H9 (cell line): ENCODE data around the gene ADARB2. TPM values are rescaled to one million over a fixed set of nuclear protein-coding genes. Genes with fewer than 3 reads are reported as not detected.

Experiments
- DNase-seq: peaks from one replicate; pipeline ENCODE4 v3.0.0-alpha.2; 2017
- H2AFZ ChIP-seq: one replicate; pipeline ENCODE4 v1.6.1; 2013; ENCODE audit warnings: mild to moderate bottlenecking, low read length, control low read depth, moderate library complexity
- H2AK5ac ChIP-seq: 2 replicates; pipeline ENCODE4 v1.6.1; 2013; ENCODE audit warnings: low read length, control low read depth, mixed read lengths; ENCODE audit not compliant: insufficient read length
- H2BK120ac ChIP-seq: one replicate; pipeline ENCODE4 v1.6.1; 2013; ENCODE audit warnings: low read depth, mild to moderate bottlenecking, low read length, control low read depth, inconsistent platforms; ENCODE audit not compliant: poor library complexity, severe bottlenecking
- H2BK12ac ChIP-seq: 2 replicates; pipeline ENCODE4 v1.6.1; 2013; ENCODE audit warnings: low read length, control low read depth, mixed read lengths, low read depth; ENCODE audit not compliant: insufficient read length
- H2BK15ac ChIP-seq: 2 replicates; pipeline ENCODE4 v1.6.1; 2013; ENCODE audit warnings: low read depth, low read length, control low read depth
- H2BK20ac ChIP-seq: one replicate; pipeline ENCODE4 v1.6.1; 2013; ENCODE audit warnings: low read depth, mild to moderate bottlenecking, low read length, control low read depth, inconsistent platforms; ENCODE audit not compliant: poor library complexity, severe bottlenecking
- H2BK5ac ChIP-seq: 2 replicates; pipeline ENCODE4 v1.6.1; 2013; ENCODE audit warnings: low read length, control low read depth, mixed read lengths; ENCODE audit not compliant: insufficient read length
- H3K14ac ChIP-seq: 2 replicates; pipeline ENCODE4 v1.6.1; 2013; ENCODE audit warnings: low read length, control low read depth; ENCODE audit not compliant: insufficient read depth
- H3K18ac ChIP-seq: 2 replicates; pipeline ENCODE4 v1.6.1; 2013; ENCODE audit warnings: low read depth, mild to moderate bottlenecking, mixed read lengths, low read length, control low read depth; ENCODE audit not compliant: insufficient read length
- H3K23ac ChIP-seq: 2 replicates; pipeline ENCODE4 v1.6.1; 2013; ENCODE audit warnings: low read length, control low read depth, mixed read lengths, low read depth; ENCODE audit not compliant: insufficient read length
- H3K23me2 ChIP-seq: 2 replicates; pipeline ENCODE4 v1.6.1; 2013; ENCODE audit warnings: low read depth, mild to moderate bottlenecking, mixed read lengths, low read length, control low read depth; ENCODE audit not compliant: insufficient read length, poor library complexity, severe bottlenecking
- H3K27ac ChIP-seq: 2 replicates; pipeline ENCODE4 v1.5.1; 2013; ENCODE audit warnings: low read length, control low read depth, mixed read lengths, low read depth; ENCODE audit not compliant: insufficient read length
- H3K27me3 ChIP-seq: 2 replicates; pipeline ENCODE4 v1.6.1; 2013; ENCODE audit warnings: low read length, control low read depth, inconsistent platforms; ENCODE audit not compliant: insufficient read depth
- H3K4ac ChIP-seq: 2 replicates; pipeline ENCODE4 v1.6.1; 2013; ENCODE audit warnings: low read depth, mild to moderate bottlenecking, control low read depth, inconsistent platforms, low read length, moderate library complexity
- H3K4me1 ChIP-seq: 2 replicates; pipeline ENCODE4 v1.6.1; 2013; ENCODE audit warnings: low read length, control low read depth, inconsistent platforms; ENCODE audit not compliant: insufficient read depth
- H3K4me2 ChIP-seq: 2 replicates; pipeline ENCODE4 v1.6.1; 2013; ENCODE audit warnings: low read length, control low read depth, mixed read lengths; ENCODE audit not compliant: insufficient read length, insufficient read depth
- H3K56ac ChIP-seq: 2 replicates; pipeline ENCODE4 v1.6.1; 2013; ENCODE audit warnings: low read depth, mild to moderate bottlenecking, mixed read lengths, low read length, control low read depth; ENCODE audit not compliant: insufficient read length
- H3K79me1 ChIP-seq: 2 replicates; pipeline ENCODE4 v1.6.1; 2013; ENCODE audit warnings: low read depth, mild to moderate bottlenecking, moderate library complexity, low read length, control low read depth, inconsistent platforms; ENCODE audit not compliant: insufficient read depth, poor library complexity, severe bottlenecking
- H3K79me2 ChIP-seq: 2 replicates; pipeline ENCODE4 v1.6.1; 2013; ENCODE audit warnings: low read length, control low read depth, inconsistent platforms; ENCODE audit not compliant: insufficient read depth
- H3K9ac ChIP-seq: 2 replicates; pipeline ENCODE4 v1.6.1; 2013; ENCODE audit warnings: low read length, control low read depth, mixed read lengths; ENCODE audit not compliant: insufficient read length; ENCODE audit errors: extremely low read depth
- H3K9me3 ChIP-seq: one replicate; pipeline ENCODE4 v1.6.1; 2013; ENCODE audit warnings: low read depth, low read length, inconsistent platforms; ENCODE audit not compliant: control insufficient read depth
- H3T11ph ChIP-seq: one replicate; pipeline ENCODE4 v1.6.1; 2013; ENCODE audit warnings: mild to moderate bottlenecking, low read length, control low read depth, inconsistent platforms
- H4K20me1 ChIP-seq: one replicate; pipeline ENCODE4 v1.6.1; 2013; ENCODE audit not compliant: control insufficient read depth, insufficient read length, insufficient read depth
- H4K5ac ChIP-seq: 2 replicates; pipeline ENCODE4 v1.6.1; 2013; ENCODE audit warnings: low read depth, mild to moderate bottlenecking, mixed read lengths, low read length, control low read depth; ENCODE audit not compliant: insufficient read length
- H4K8ac ChIP-seq: replicated peaks from 2 replicates; pipeline ENCODE4 v1.6.1; 2013; ENCODE audit warnings: low read length, control low read depth, mixed read lengths, low read depth; ENCODE audit not compliant: insufficient read length
- H4K91ac ChIP-seq: 2 replicates; pipeline ENCODE4 v1.6.1; 2013; ENCODE audit warnings: low read depth, mild to moderate bottlenecking, moderate library complexity, mixed read lengths, low read length, control low read depth; ENCODE audit not compliant: insufficient read length
- H3K27ac Mint-ChIP-seq, 3 experiments: 2 replicates in 2 of 3; 3 replicates in 1 of 3; pipeline ENCODE4 v1.8.0; 2020 to 2021; ENCODE audit warnings: mixed read lengths in 3 of 3, mild to moderate bottlenecking in 1 of 3, moderate library complexity in 1 of 3
- H3K27me3 Mint-ChIP-seq: 2 replicates; pipeline ENCODE4 v1.8.0; 2021; ENCODE audit warnings: low read depth, mild to moderate bottlenecking, moderate library complexity, mixed read lengths
- H3K36me3 Mint-ChIP-seq, 3 experiments: 2 replicates in 2 of 3; 3 replicates in 1 of 3; pipeline ENCODE4 v1.8.0; 2020 to 2021; ENCODE audit warnings: low read depth in 3 of 3, mixed read lengths in 3 of 3; ENCODE audit not compliant: insufficient read depth in 1 of 3
- H3K4me1 Mint-ChIP-seq, 2 experiments: 2 replicates each; pipeline ENCODE4 v1.8.0; 2020; ENCODE audit warnings: mixed read lengths in 2 of 2
- H3K4me3 Mint-ChIP-seq, 2 experiments: 2 replicates in 1 of 2; 3 replicates in 1 of 2; pipeline ENCODE4 v1.8.0; 2020 to 2021; ENCODE audit warnings: mild to moderate bottlenecking in 2 of 2, mixed read lengths in 2 of 2, moderate library complexity in 1 of 2
- H3K9me3 Mint-ChIP-seq, 2 experiments: 2 replicates in 1 of 2; 3 replicates in 1 of 2; pipeline ENCODE4 v1.8.0; 2020; ENCODE audit warnings: mild to moderate bottlenecking in 2 of 2, mixed read lengths in 2 of 2, moderate library complexity in 1 of 2
- WGBS: extraction: QIAGEN DNeasy Blood & Tissue Kit; methylation state at CpG from one replicate; pipeline ENCODE4 v1.1.7; 2013; ENCODE audit warnings: missing lambda C conversion rate, low lambda C conversion rate, mixed read lengths; ENCODE audit not compliant: insufficient read length; ENCODE audit errors: extremely low coverage; 5-methylcytosine and 5-hydroxymethylcytosine counted together
- total RNA-seq: library from RNA; stranded (reverse); gene quantifications from 2 replicates; pipeline ENCODE4 v1.2.1, GENCODE V29; 2021
- TF ChIP-seq, protein P1 (sequence below): fragments of 200-600 bp; sonication (generic); conservative IDR thresholded peaks from 3 replicates; pipeline ENCODE4 v1.8.0; 2021; ENCODE audit warnings: antibody characterized with exemption, mild to moderate bottlenecking

The ADARB2 gene
- total RNA-seq, 1 experiment from 2014 or later: 0.87 TPM

DNA sequence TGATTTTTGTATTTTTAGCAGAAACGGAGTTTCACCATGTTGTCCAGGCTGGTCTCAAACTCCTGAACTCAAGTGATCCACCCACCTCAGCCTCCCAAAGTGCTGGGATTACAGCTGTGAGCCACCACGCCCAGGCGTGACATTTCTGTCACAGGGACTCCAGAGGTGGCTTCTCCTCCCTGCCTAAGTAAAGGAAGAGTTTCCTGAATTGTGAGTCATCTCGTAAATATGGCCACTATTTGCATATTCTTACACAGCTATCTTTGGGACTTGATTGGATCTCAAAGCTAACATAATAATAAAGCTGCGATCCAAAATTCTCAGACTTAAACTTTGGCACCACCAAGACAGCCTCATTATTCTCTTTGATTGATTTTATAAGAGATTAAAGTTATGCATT, 50.1 kb downstream of the ADARB2 start:
- TF ChIP-seq, protein P1, sequence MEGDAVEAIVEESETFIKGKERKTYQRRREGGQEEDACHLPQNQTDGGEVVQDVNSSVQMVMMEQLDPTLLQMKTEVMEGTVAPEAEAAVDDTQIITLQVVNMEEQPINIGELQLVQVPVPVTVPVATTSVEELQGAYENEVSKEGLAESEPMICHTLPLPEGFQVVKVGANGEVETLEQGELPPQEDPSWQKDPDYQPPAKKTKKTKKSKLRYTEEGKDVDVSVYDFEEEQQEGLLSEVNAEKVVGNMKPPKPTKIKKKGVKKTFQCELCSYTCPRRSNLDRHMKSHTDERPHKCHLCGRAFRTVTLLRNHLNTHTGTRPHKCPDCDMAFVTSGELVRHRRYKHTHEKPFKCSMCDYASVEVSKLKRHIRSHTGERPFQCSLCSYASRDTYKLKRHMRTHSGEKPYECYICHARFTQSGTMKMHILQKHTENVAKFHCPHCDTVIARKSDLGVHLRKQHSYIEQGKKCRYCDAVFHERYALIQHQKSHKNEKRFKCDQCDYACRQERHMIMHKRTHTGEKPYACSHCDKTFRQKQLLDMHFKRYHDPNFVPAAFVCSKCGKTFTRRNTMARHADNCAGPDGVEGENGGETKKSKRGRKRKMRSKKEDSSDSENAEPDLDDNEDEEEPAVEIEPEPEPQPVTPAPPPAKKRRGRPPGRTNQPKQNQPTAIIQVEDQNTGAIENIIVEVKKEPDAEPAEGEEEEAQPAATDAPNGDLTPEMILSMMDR: no peak
- H3K79me1 ChIP-seq: no peaks in the 10 kb centered on the region
- no peak overlapping the region for H3K27ac Mint-ChIP-seq

More for the DNA sequence above, 50.1 kb downstream of the ADARB2 start:
- Histone ChIP-seq H2AFZ (no peak overlapping the region), H3K23ac (no peak overlapping the region), H4K5ac (no peak overlapping the region), H3K4me1 (no peaks in the 10 kb centered on the region), H3K9me3 (no peaks in the 10 kb centered on the region), H3T11ph (no peak overlapping the region), H3K56ac (no peak overlapping the region), H4K8ac (no peak overlapping the region), H2AK5ac (no peak overlapping the region), H2BK120ac (no peak overlapping the region), H4K20me1 (no peaks in the 10 kb centered on the region), H3K23me2 (no peaks in the 10 kb centered on the region), H3K18ac (no peak overlapping the region), H3K79me2 (no peaks in the 10 kb centered on the region), H3K9ac (no peak overlapping the region), H3K4me2 (no peak overlapping the region), H3K4ac (no peak overlapping the region), H2BK12ac (no peak overlapping the region), H3K14ac (no peak overlapping the region), H3K27ac (no peak overlapping the region), H3K27me3 (no peaks in the 10 kb centered on the region), H4K91ac (no peak overlapping the region), H2BK5ac (no peak overlapping the region), H2BK15ac (no peak overlapping the region), H2BK20ac (no peak overlapping the region)
- no CpG with 5 or more reads among the region's 5 CpGs for WGBS
- Mint-ChIP-seq H3K27me3 (no peaks in the 10 kb centered on the region; the same call in none of the 2 replicates), H3K9me3 (peaks cover 7 to 14% of the 10 kb centered on the region in 2 experiments; a peak in 4 of 5 replicates), H3K36me3 (peaks cover 4 to 7% (median 5%) of the 10 kb centered on the region in 3 experiments; a peak in 5 of 7 replicates), H3K4me1 (peaks cover 0 to 8% of the 10 kb centered on the region in 2 experiments), H3K4me3 (no peak overlapping the region)
- DNase-seq: no peak
